HepG2 (cell line): ENCODE data around the gene NATD1. TPM values are rescaled to one million over a fixed set of nuclear protein-coding genes. Genes with fewer than 3 reads are reported as not detected.

Source experiments
- ATAC-seq: fragments of 200-7000 bp; cut with Tn5 transposase; 3 replicates; pipeline ENCODE4 v1.9.1; 2020; ENCODE audit warnings: mild to moderate bottlenecking, moderate library complexity
- BruUV-seq: library from RNA; stranded (reverse); fragments of 400-500 nt; replicated peaks from 2 replicates; lab custom pipeline; 2021; lab: Mats Ljungman, UMichigan
- CTCF ChIA-PET: fragments of 300-600 bp; formaldehyde crosslinking; extraction: SDS; loops from one replicate; lab custom pipeline; 2021; ENCODE audit warnings: low total read pairs, inconsistent platforms, low intra/inter-chr PET ratio; lab: Yijun Ruan, JAX
- POLR2A ChIA-PET: fragments of 350-600 bp; sonication (Branson Sonifier 250); formaldehyde crosslinking; loops from one replicate; lab custom pipeline; 2020; ENCODE audit warnings: antibody characterized with exemption, inconsistent platforms; lab: Yijun Ruan, JAX
- DNase-seq: peaks from one replicate; pipeline ENCODE4 v3.0.0-alpha.2; 2015; ENCODE audit warnings: low spot score
- FAIRE-seq: peaks from 3 replicates; lab custom pipeline; 2011; peaks lifted over from hg19 to GRCh38; lab: Jason Lieb, UNC
- H2AFZ ChIP-seq: one replicate; pipeline ENCODE4 v1.6.1; 2011; ENCODE audit warnings: low read length, inconsistent platforms
- H3K27ac ChIP-seq: fragments of 300-600 bp; 3 replicates; pipeline ENCODE4 v1.8.0; 2011; ENCODE audit warnings: mixed run types, mild to moderate bottlenecking, mixed read lengths, low read length, inconsistent platforms; ENCODE audit not compliant: insufficient read depth; ENCODE audit errors: extremely low read length
- H3K27me3 ChIP-seq, 2 experiments: fragments of 200-600 bp in 1 of 2; 2 replicates in 1 of 2; 3 replicates in 1 of 2; pipeline versions ENCODE4 v1.6.0 to v1.8.0; 2011; ENCODE audit warnings: low read length in 2 of 2, mild to moderate bottlenecking in 2 of 2, moderate library complexity in 2 of 2, inconsistent platforms in 1 of 2; ENCODE audit not compliant: insufficient read depth in 2 of 2, control insufficient read depth in 1 of 2
- H3K36me3 ChIP-seq, 2 experiments: fragments of 200-600 bp in 1 of 2; replicated peaks in 1 of 2; 2 replicates in 1 of 2; 3 replicates in 1 of 2; pipeline versions ENCODE4 v1.5.1 to v1.8.0; 2011; ENCODE audit warnings: low read length in 2 of 2, inconsistent platforms in 1 of 2; ENCODE audit not compliant: insufficient read depth in 2 of 2, control insufficient read depth in 1 of 2
- H3K4me1 ChIP-seq: 2 replicates; pipeline ENCODE4 v1.5.1; 2012; ENCODE audit warnings: low read length, inconsistent platforms; ENCODE audit not compliant: insufficient read depth
- H3K4me2 ChIP-seq: 2 replicates; pipeline ENCODE4 v1.6.0; 2011; ENCODE audit warnings: low read depth, low read length, inconsistent platforms
- H3K4me3 ChIP-seq, 3 experiments: fragments of 200-600 bp in 1 of 3; sonication (generic), shearing (Covaris generic) in 1 of 3; replicated peaks in 1 of 3; 2 replicates each; pipeline ENCODE4 v1.5.1; 2011 to 2016; ENCODE audit warnings: low read length in 3 of 3, inconsistent platforms in 2 of 3, low read depth in 2 of 3, mild to moderate bottlenecking in 2 of 3, control low read depth in 1 of 3, mixed read lengths in 1 of 3; ENCODE audit not compliant: insufficient read depth in 1 of 3
- H3K79me2 ChIP-seq: one replicate; pipeline ENCODE4 v1.6.1; 2011; ENCODE audit warnings: low read length, inconsistent platforms; ENCODE audit not compliant: insufficient read depth
- H3K9ac ChIP-seq: 2 replicates; pipeline ENCODE4 v1.6.0; 2011; ENCODE audit warnings: mild to moderate bottlenecking, low read depth, low read length, inconsistent platforms; ENCODE audit not compliant: insufficient read depth
- H3K9me3 ChIP-seq: 2 replicates; pipeline ENCODE4 v1.5.1; 2012; ENCODE audit warnings: mild to moderate bottlenecking, low read length
- H4K20me1 ChIP-seq: 2 replicates; pipeline ENCODE4 v1.6.0; 2011; ENCODE audit warnings: inconsistent platforms, mild to moderate bottlenecking, low read length, moderate library complexity; ENCODE audit not compliant: insufficient read depth
- FOSL1 ChIP-seq: sonication (generic); formaldehyde crosslinking; IDR thresholded peaks from 2 replicates; pipeline ENCODE4 v1.9.0; 2021; ENCODE audit warnings: missing genetic modification reagents, borderline replicate concordance
- GFI1 ChIP-seq: sonication (generic); formaldehyde crosslinking; IDR thresholded peaks from 2 replicates; pipeline ENCODE4 v1.5.0; 2020; ENCODE audit warnings: missing genetic modification reagents, mild to moderate bottlenecking, borderline replicate concordance
- GRHL1 ChIP-seq: sonication (generic); formaldehyde crosslinking; conservative IDR thresholded peaks from 2 replicates; pipeline ENCODE4 v1.8.0; 2022; ENCODE audit warnings: missing genetic modification reagents
- GTF3A ChIP-seq: sonication (generic); formaldehyde crosslinking; conservative IDR thresholded peaks from 2 replicates; pipeline ENCODE4 v1.4.0; 2020; ENCODE audit warnings: mild to moderate bottlenecking, missing genetic modification reagents
- MED13 ChIP-seq: sonication (generic); formaldehyde crosslinking; IDR thresholded peaks from 2 replicates; pipeline ENCODE4 v1.5.0; 2020; ENCODE audit warnings: missing genetic modification reagents
- MTERF4 ChIP-seq: sonication (generic); formaldehyde crosslinking; IDR thresholded peaks from 2 replicates; pipeline ENCODE4 v1.8.0; 2023; ENCODE audit warnings: mild to moderate bottlenecking, missing genetic modification reagents
- NFKBIZ ChIP-seq: IDR thresholded peaks from 2 replicates; pipeline ENCODE4 v1.6.1; 2018; ENCODE audit warnings: missing genetic modification reagents, missing compliant biosample characterization
- NR0B2 ChIP-seq: sonication (generic); formaldehyde crosslinking; IDR thresholded peaks from 2 replicates; pipeline ENCODE4 v1.4.0; 2020; ENCODE audit warnings: mild to moderate bottlenecking, missing genetic modification reagents
- NR2F2 ChIP-seq: IDR thresholded peaks from 2 replicates; pipeline ENCODE4 v1.6.1; 2012; ENCODE audit warnings: low read depth, inconsistent platforms, borderline replicate concordance
- PRDM15 ChIP-seq: sonication (generic); formaldehyde crosslinking; IDR thresholded peaks from 2 replicates; pipeline ENCODE4 v1.4.0; 2020; ENCODE audit warnings: missing genetic modification reagents
- RBM39 ChIP-seq: fragments of 200-400 bp; formaldehyde crosslinking; IDR thresholded peaks from one replicate; pipeline ENCODE4 v1.6.1; 2018; ENCODE audit warnings: antibody characterized with exemption, mild to moderate bottlenecking, low read depth, low read length; ENCODE audit not compliant: poor library complexity, severe bottlenecking
- ZBTB46 ChIP-seq: sonication (generic); formaldehyde crosslinking; IDR thresholded peaks from 2 replicates; pipeline ENCODE4 v1.4.0; 2020; ENCODE audit warnings: mild to moderate bottlenecking, missing genetic modification reagents, borderline replicate concordance
- ZNF367 ChIP-seq: sonication (generic); formaldehyde crosslinking; IDR thresholded peaks from 2 replicates; pipeline ENCODE4 v1.4.0; 2020; ENCODE audit warnings: missing genetic modification reagents, borderline replicate concordance
- WGBS: methylation state at CpG from one replicate; pipeline ENCODE4 v1.1.6; 2017; ENCODE audit warnings: low lambda C conversion rate; 5-methylcytosine and 5-hydroxymethylcytosine counted together
- in situ Hi-C: cut with HindIII; loops from 2 replicates; pipeline ENCODE4 v1.10.0; 2017; ENCODE audit warnings: low pct_unique_long_range_greater_than_20kb; ENCODE audit not compliant: extremely low pct_ligation_motif_present
- intact Hi-C: fragments of 100-400 bp; cut with micrococcal nuclease; formaldehyde crosslinking; loops from one replicate; pipeline ENCODE4 v1.10.0; 2022; ENCODE audit not compliant: unreplicated experiment
- polyA plus RNA-seq, 8 experiments: library from polyadenylated mRNA; depleted of rRNA in 3 of 8; stranded (reverse) in 7 of 8; unstranded in 1 of 8; fragments of >200 nt; fragmentation: Illumina TruSeq in 4 of 8; extraction: Trizol in 4 of 8; gene quantifications; 2 replicates each; pipeline versions ENCODE4 v1.2.1 to v1.2.3, GENCODE V29; 2011 to 2016; ENCODE audit warnings: low read depth in 4 of 8, missing spikeins in 1 of 8, mixed read lengths in 1 of 8; ENCODE audit not compliant: insufficient read depth in 1 of 8
- total RNA-seq, 5 experiments: library from RNA; depleted of rRNA; stranded (reverse); fragments of >200 nt; fragmentation: Illumina TruSeq; extraction: Trizol; gene quantifications; 2 replicates each; pipeline ENCODE4 v1.2.3, GENCODE V29; 2016; ENCODE audit warnings: low read depth in 1 of 5

NATD1 gene
- total and polyA plus RNA-seq, 2 of the 13 experiments (the other 11 are each of a cell fraction or from before 2014, with no cell fraction given) = 0.31 to 2.3 TPM

- Histone ChIP-seq H2AFZ (no peak overlapping the region), H4K20me1 (peaks cover 31% of the 10 kb centered on the region), H3K79me2 (peaks cover 42% of the 10 kb centered on the region), H3K4me2 (no peak overlapping the region), H3K36me3 (peaks cover 9 to 33% of the 10 kb centered on the region in 2 experiments; a peak in 4 of 5 replicates), H3K9me3 (no peaks in the 10 kb centered on the region), H3K4me1 (no peaks in the 10 kb centered on the region), H3K27ac (no peak overlapping the region), H3K4me3 (no peak overlapping the region), H3K27me3 (no peaks in the 10 kb centered on the region), H3K9ac (no peak overlapping the region)
- in situ Hi-C loops (no loop called here), intact Hi-C loops (no loop called here)
- ChIA-PET POLR2A (no interaction called here), CTCF (no interaction called here)
- ATAC-seq (no peak), FAIRE-seq (no peak), DNase-seq (no peak)
- 100% methylated on average over 20 of the region's 20 CpGs for WGBS
- BruUV-seq = no TSS peak
- TF ChIP-seq ZBTB46 (CRISPR knock-in tag) (no peak), NFKBIZ (CRISPR knock-in tag) (no peak), GTF3A (CRISPR knock-in tag) (no peak), GRHL1 (CRISPR knock-in tag) (no peak), MTERF4 (CRISPR knock-in tag) (no peak), NR2F2 (no peak), MED13 (CRISPR knock-in tag) (no peak), PRDM15 (CRISPR knock-in tag) (no peak), ZNF367 (CRISPR knock-in tag) (no peak), GFI1 (no peak), NR0B2 (CRISPR knock-in tag) (no peak), FOSL1 (no peak), RBM39 (no peak)
These were observed 54.8 kb downstream of the NATD1 start for GRCh38 chr17:21198411-21198810.
